H1 (cell line): ENCODE measurements around the gene BLOC1S1. TPM values are rescaled to one million over a fixed set of nuclear protein-coding genes. Genes with fewer than 3 reads are reported as not detected.

Experiments
- ATF2 ChIP-seq: IDR thresholded peaks from 2 replicates; pipeline ENCODE4 v1.6.1; 2012; ENCODE audit warnings: low read length, inconsistent platforms
- E2F6 ChIP-seq: IDR thresholded peaks from 2 replicates; pipeline ENCODE4 v1.6.1; 2012; ENCODE audit warnings: inconsistent platforms
- JUN ChIP-seq: IDR thresholded peaks from 2 replicates; pipeline ENCODE4 v1.6.1; 2011; ENCODE audit warnings: low read depth, mild to moderate bottlenecking, improper control_type of control experiment, low read length
- RFX5 ChIP-seq: IDR thresholded peaks from 2 replicates; pipeline ENCODE4 v1.6.1; 2011; ENCODE audit warnings: low read depth, low read length, improper control_type of control experiment, borderline replicate concordance
- SIRT6 ChIP-seq: IDR thresholded peaks from one replicate; pipeline ENCODE4 v1.7.1; 2012; ENCODE audit warnings: low read length, inconsistent platforms
- polyA plus RNA-seq, 7 experiments: library from polyadenylated mRNA; depleted of rRNA in 3 of 7; stranded (reverse) in 5 of 7; unstranded in 2 of 7; fragments of >200 nt in 5 of 7; fragments of 200-250 nt in 2 of 7; gene quantifications; 1 replicate in 5 of 7; 2 replicates in 1 of 7; 4 replicates in 1 of 7; pipeline versions ENCODE4 v1.2.1 to v1.2.3, GENCODE V29; 2011 to 2013; ENCODE audit warnings: missing spikeins in 2 of 7, mixed read lengths in 2 of 7
- total RNA-seq: library from RNA; stranded (reverse); fragmentation: NEBNext Ultra II Directional; extraction: Animal tissue kit (Norgen Biotek cat#: 25700); gene quantifications from 2 replicates; pipeline ENCODE4 v1.2.1, GENCODE V29; 2021

The BLOC1S1 gene
- total and polyA plus RNA-seq, 2 of the 8 experiments (the other 6 are each of a cell fraction or from before 2014, with no cell fraction given): 91.1 to 185 TPM

- TF ChIP-seq E2F6: no peak
- TF ChIP-seq RFX5: no peak
- no peak for TF ChIP-seq SIRT6
- no peak for TF ChIP-seq JUN
- TF ChIP-seq ATF2: no peak
Observed at GRCh38 chr12:55722948-55723347, 7.1 kb downstream of the BLOC1S1 start (continued).
